ENCODE results near the gene NFYA. TPM values are rescaled to one million over a fixed set of nuclear protein-coding genes. Genes with fewer than 3 reads are reported as not detected.
"Not testable (repeated sequence)": the region's sequence is repeated elsewhere in the genome, so short reads cannot be mapped to it uniquely, and the experiment has no call there.

The NFYA gene
- polyA plus RNA-seq, 1 donor from 2014 or later = 22.1 TPM

DNA sequence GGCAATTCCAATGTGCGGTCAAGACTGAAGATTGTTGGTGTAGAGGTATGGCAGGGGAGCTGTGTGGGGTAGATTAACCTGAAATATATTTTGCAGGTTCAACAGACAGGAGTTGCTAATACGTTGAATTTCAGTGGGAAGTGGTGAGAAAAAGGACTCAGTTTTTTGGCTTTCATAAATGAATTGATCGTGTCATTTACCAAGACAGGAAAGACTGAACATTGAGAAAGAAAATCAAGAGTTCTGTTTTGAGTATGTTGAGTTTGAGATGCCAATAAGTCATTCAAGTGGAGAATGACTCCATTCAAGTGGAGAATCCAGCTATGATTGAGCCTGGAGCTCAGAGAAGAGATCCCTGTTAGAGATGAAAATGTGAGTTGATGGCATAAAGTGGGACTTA, 31.1 kb downstream of the NFYA start:
- H3K4me2 ChIP-seq (ENCODE audit: low read length) = no peak overlapping the region
- no peaks in the 10 kb centered on the region for H3K9me2 ChIP-seq (ENCODE audit: insufficient read depth, low read length)
- H2AFZ ChIP-seq (ENCODE audit: low read depth, low read length) = no peak overlapping the region
- H3K36me3 ChIP-seq (ENCODE audit: insufficient read depth, low read length) = no peaks in the 10 kb centered on the region
- no peaks in the 10 kb centered on the region for H3K79me2 ChIP-seq (replicated peaks; ENCODE audit: insufficient read depth, low read length)
- no peak overlapping the region for H3K27ac ChIP-seq (ENCODE audit: low read length)
- no peak overlapping the region for H3K4me3 ChIP-seq (ENCODE audit: low read length)
- no peaks in the 10 kb centered on the region for H3K9me3 ChIP-seq (ENCODE audit: low read length)
- H3K27me3 ChIP-seq (ENCODE audit: insufficient read depth, low read depth, low read length) = no peaks in the 10 kb centered on the region
- H3K9ac ChIP-seq (ENCODE audit: low read length) = no peak overlapping the region
- TF ChIP-seq TAF1 (IDR thresholded peaks at IDR 0.05; ENCODE audit: low read depth) = no peak
- no peak for TF ChIP-seq EP300 (conservative IDR thresholded peaks at IDR 0.05; ENCODE audit: poor library complexity, severe bottlenecking)
- no peak for TF ChIP-seq POLR2AphosphoS5 (IDR thresholded peaks at IDR 0.05)
- TF ChIP-seq SMC3 (conservative IDR thresholded peaks at IDR 0.05; ENCODE audit: poor library complexity) = no peak
- TF ChIP-seq, protein P1, sequence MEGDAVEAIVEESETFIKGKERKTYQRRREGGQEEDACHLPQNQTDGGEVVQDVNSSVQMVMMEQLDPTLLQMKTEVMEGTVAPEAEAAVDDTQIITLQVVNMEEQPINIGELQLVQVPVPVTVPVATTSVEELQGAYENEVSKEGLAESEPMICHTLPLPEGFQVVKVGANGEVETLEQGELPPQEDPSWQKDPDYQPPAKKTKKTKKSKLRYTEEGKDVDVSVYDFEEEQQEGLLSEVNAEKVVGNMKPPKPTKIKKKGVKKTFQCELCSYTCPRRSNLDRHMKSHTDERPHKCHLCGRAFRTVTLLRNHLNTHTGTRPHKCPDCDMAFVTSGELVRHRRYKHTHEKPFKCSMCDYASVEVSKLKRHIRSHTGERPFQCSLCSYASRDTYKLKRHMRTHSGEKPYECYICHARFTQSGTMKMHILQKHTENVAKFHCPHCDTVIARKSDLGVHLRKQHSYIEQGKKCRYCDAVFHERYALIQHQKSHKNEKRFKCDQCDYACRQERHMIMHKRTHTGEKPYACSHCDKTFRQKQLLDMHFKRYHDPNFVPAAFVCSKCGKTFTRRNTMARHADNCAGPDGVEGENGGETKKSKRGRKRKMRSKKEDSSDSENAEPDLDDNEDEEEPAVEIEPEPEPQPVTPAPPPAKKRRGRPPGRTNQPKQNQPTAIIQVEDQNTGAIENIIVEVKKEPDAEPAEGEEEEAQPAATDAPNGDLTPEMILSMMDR (IDR thresholded peaks at IDR 0.05; ENCODE audit: poor library complexity, severe bottlenecking) = no peak
- no peak for TF ChIP-seq EZH2 (IDR thresholded peaks at IDR 0.05; ENCODE audit: borderline replicate concordance, insufficient read depth, low read length, poor library complexity, severe bottlenecking)
- no peak for TF ChIP-seq REST (IDR thresholded peaks at IDR 0.05; ENCODE audit: borderline replicate concordance)
- TF ChIP-seq RAD21 (conservative IDR thresholded peaks at IDR 0.05) = no peak
- TF ChIP-seq MXI1 (conservative IDR thresholded peaks at IDR 0.05; ENCODE audit: poor library complexity, severe bottlenecking) = no peak
- H4K20me1 ChIP-seq (ENCODE audit: insufficient read depth) = no peaks in the 10 kb centered on the region
- no peaks in the 10 kb centered on the region for H3F3A ChIP-seq (ENCODE audit: insufficient read depth, low read length, poor library complexity, severe bottlenecking)

DNA sequence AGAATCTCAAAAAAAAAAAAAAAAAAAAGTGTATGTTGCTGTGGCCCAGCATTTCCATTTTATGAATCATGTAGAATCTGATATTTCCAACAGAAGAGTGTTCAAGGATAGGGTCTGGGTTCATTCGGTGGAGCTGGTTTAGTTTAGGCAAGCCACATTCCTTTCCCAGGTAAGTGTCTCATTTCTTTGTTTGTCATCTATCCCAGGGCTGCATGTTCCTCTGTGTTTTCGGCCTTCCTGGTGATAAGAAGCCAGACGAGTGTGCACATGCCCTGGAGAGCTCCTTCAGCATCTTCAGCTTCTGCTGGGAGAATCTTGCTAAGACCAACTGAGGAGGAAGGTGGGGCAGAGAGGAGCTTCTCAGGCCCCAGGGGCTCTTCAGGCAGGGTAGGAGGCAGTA, 38.2 kb downstream of the NFYA start:
- Histone ChIP-seq H3K9me2 (ENCODE audit: insufficient read depth, low read length) (no peaks in the 10 kb centered on the region), H3F3A (ENCODE audit: insufficient read depth, low read length, poor library complexity, severe bottlenecking) (no peaks in the 10 kb centered on the region), H3K9ac (ENCODE audit: low read length) (no peak overlapping the region), H3K9me3 (ENCODE audit: low read length) (no peaks in the 10 kb centered on the region), H3K4me2 (ENCODE audit: low read length) (no peak overlapping the region), H2AFZ (ENCODE audit: low read depth, low read length) (no peak overlapping the region), H3K4me3 (ENCODE audit: low read length) (no peak overlapping the region), H3K36me3 (ENCODE audit: insufficient read depth, low read length) (no peaks in the 10 kb centered on the region), H3K27ac (ENCODE audit: low read length) (no peak overlapping the region), H3K79me2 (replicated peaks; ENCODE audit: insufficient read depth, low read length) (no peaks in the 10 kb centered on the region), H4K20me1 (ENCODE audit: insufficient read depth) (no peaks in the 10 kb centered on the region), H3K27me3 (ENCODE audit: insufficient read depth, low read depth, low read length) (no peaks in the 10 kb centered on the region)
- TF ChIP-seq RAD21 (conservative IDR thresholded peaks at IDR 0.05) (no peak), REST (IDR thresholded peaks at IDR 0.05; ENCODE audit: borderline replicate concordance) (no peak), MXI1 (conservative IDR thresholded peaks at IDR 0.05; ENCODE audit: poor library complexity, severe bottlenecking) (no peak), POLR2AphosphoS5 (IDR thresholded peaks at IDR 0.05) (no peak), SMC3 (conservative IDR thresholded peaks at IDR 0.05; ENCODE audit: poor library complexity) (no peak), TAF1 (IDR thresholded peaks at IDR 0.05; ENCODE audit: low read depth) (no peak), EP300 (conservative IDR thresholded peaks at IDR 0.05; ENCODE audit: poor library complexity, severe bottlenecking) (no peak), EZH2 (IDR thresholded peaks at IDR 0.05; ENCODE audit: borderline replicate concordance, insufficient read depth, low read length, poor library complexity, severe bottlenecking) (no peak)
- TF ChIP-seq, protein P1 (IDR thresholded peaks at IDR 0.05; ENCODE audit: poor library complexity, severe bottlenecking) = no peak

DNA sequence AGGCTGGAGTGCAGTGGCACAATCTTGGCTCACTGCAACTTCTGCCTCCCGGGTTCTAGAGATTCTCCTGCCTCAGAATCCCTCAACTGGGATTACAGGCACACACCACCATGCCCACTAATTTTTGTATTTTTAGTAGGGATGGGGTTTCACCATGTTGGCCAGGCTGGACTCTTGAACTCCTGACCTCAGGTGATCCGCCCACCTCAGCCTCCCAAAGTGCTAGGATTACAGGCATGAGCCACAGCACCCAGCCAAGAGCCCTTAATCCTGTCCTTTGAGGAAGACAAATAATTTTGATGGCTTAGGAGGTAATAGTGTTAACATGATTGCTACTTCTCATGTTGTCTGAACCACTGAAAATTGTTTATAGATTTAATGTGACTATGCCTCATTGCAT, 42.3 kb downstream of the NFYA start:
- H3K4me2 ChIP-seq (ENCODE audit: low read length); H3K4me3 ChIP-seq (ENCODE audit: low read length); H3K79me2 ChIP-seq (replicated peaks; ENCODE audit: insufficient read depth, low read length); H3K9me3 ChIP-seq (ENCODE audit: low read length); H4K20me1 ChIP-seq (ENCODE audit: insufficient read depth); H3K27me3 ChIP-seq (ENCODE audit: insufficient read depth, low read depth, low read length); H3F3A ChIP-seq (ENCODE audit: insufficient read depth, low read length, poor library complexity, severe bottlenecking); H2AFZ ChIP-seq (ENCODE audit: low read depth, low read length); H3K9me2 ChIP-seq (ENCODE audit: insufficient read depth, low read length); H3K27ac ChIP-seq (ENCODE audit: low read length); H3K36me3 ChIP-seq (ENCODE audit: insufficient read depth, low read length); H3K9ac ChIP-seq (ENCODE audit: low read length): not testable (repeated sequence)

Measured in neural cell (in vitro differentiated cells).